SK-N-MC (cell line): ENCODE data around the gene TRRAP.

Experiments used
- DNase-seq: peaks from one replicate; pipeline ENCODE4 v3.0.0-alpha.2; 2011; ENCODE audit warnings: low read depth, low spot score
- H3K27ac ChIP-seq: fragments of 200-600 bp; sonication (generic); 2 replicates; pipeline ENCODE4 v1.5.1; 2016; ENCODE audit warnings: mixed run types
- H3K36me3 ChIP-seq: fragments of 200-600 bp; sonication (generic); 2 replicates; pipeline ENCODE4 v1.6.1; 2017; ENCODE audit warnings: antibody characterized with exemption, low read length, mixed read lengths; ENCODE audit not compliant: insufficient read depth
- H3K4me3 ChIP-seq: fragments of 200-600 bp; sonication (generic); 2 replicates; pipeline ENCODE4 v1.5.1; 2016
- H3K9ac ChIP-seq: fragments of 200-600 bp; sonication (generic); 2 replicates; pipeline ENCODE4 v1.8.0; 2017; ENCODE audit warnings: mixed run types, mixed read lengths; ENCODE audit not compliant: insufficient read length
- H3K9me3 ChIP-seq: fragments of 200-600 bp; sonication (generic); 2 replicates; pipeline ENCODE4 v1.6.1; 2017; ENCODE audit warnings: low read depth, mild to moderate bottlenecking, antibody characterized with exemption, low read length, moderate library complexity, mixed read lengths
- EZH2 ChIP-seq: fragments of 200-600 bp; sonication (generic); IDR thresholded peaks from one replicate; pipeline ENCODE4 v1.6.1; 2017; ENCODE audit warnings: antibody characterized with exemption
- FOXP2 ChIP-seq: optimal IDR thresholded peaks from 2 replicates; pipeline ENCODE3; 2011; ENCODE audit warnings: mild to moderate bottlenecking, moderate library complexity; ENCODE audit not compliant: insufficient read depth; ENCODE audit errors: extremely low read length, control extremely low read depth
- POLR2AphosphoS5 ChIP-seq: IDR thresholded peaks from 2 replicates; pipeline ENCODE4 v1.6.1; 2012; ENCODE audit warnings: mild to moderate bottlenecking, low read depth, low read length, borderline replicate concordance

The TRRAP gene

DNA sequence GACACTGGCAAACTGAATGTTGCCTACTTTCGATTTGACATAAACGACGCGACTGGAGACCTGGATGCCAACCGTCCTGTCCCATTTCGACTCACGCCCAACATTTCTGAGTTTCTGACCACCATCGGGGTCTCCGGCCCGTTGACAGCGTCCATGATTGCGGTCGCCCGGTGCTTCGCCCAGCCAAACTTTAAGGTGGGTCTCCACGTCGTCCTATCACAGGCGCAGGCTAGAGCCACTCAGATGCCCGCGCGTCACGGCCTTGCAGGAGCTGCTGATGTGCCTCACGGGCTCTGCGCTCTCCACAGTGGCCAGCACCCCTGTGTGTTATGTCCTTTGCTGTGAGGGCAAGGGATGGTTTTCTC, 133.0 kb downstream of the TRRAP start:
- Histone ChIP-seq H3K9ac (no peak overlapping the region), H3K4me3 (no peak overlapping the region), H3K36me3 (peaks cover 82% of the 10 kb centered on the region), H3K27ac (no peak overlapping the region), H3K9me3 (no peaks in the 10 kb centered on the region)
- TF ChIP-seq EZH2, result no peak
- no peak for TF ChIP-seq POLR2AphosphoS5
- TF ChIP-seq FOXP2, result no peak
- no peak for DNase-seq

GRCh38 chr7:99011706-99012404, 133.5 kb downstream of the TRRAP start:
- peaks cover 82% of the 10 kb centered on the region for H3K36me3 ChIP-seq
- H3K4me3 ChIP-seq, result no peak overlapping the region
- H3K9me3 ChIP-seq, result no peaks in the 10 kb centered on the region
- TF ChIP-seq EZH2 (no peak), POLR2AphosphoS5 (no peak), FOXP2 (no peak)
- no peak overlapping the region for H3K27ac ChIP-seq
- no peak for DNase-seq
- no peak overlapping the region for H3K9ac ChIP-seq

DNA sequence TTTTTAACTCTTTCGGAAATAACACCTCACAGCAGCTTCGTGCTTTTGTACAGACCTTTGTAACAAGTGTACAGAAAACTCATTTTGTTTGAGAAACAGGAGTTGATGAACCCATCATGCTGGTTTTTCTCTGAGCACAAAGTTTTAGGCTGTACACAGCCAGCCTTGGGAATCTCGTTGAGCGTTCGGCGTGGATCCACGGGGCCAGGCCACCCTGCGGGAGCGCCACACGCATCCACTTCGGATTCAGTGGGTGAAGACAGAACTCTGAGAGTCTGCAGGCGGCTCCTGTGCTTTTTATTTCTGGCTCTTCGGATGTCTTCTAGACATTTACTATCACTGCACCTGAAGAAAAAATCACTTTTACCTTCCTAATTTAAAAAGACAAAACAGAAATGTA, 134.4 kb downstream of the TRRAP start:
- Histone ChIP-seq H3K4me3 (no peak overlapping the region), H3K9me3 (no peaks in the 10 kb centered on the region), H3K9ac (no peak overlapping the region), H3K27ac (no peak overlapping the region), H3K36me3 (peaks cover 79% of the 10 kb centered on the region)
- DNase-seq, result no peak
- TF ChIP-seq EZH2 (no peak), POLR2AphosphoS5 (no peak)

DNA sequence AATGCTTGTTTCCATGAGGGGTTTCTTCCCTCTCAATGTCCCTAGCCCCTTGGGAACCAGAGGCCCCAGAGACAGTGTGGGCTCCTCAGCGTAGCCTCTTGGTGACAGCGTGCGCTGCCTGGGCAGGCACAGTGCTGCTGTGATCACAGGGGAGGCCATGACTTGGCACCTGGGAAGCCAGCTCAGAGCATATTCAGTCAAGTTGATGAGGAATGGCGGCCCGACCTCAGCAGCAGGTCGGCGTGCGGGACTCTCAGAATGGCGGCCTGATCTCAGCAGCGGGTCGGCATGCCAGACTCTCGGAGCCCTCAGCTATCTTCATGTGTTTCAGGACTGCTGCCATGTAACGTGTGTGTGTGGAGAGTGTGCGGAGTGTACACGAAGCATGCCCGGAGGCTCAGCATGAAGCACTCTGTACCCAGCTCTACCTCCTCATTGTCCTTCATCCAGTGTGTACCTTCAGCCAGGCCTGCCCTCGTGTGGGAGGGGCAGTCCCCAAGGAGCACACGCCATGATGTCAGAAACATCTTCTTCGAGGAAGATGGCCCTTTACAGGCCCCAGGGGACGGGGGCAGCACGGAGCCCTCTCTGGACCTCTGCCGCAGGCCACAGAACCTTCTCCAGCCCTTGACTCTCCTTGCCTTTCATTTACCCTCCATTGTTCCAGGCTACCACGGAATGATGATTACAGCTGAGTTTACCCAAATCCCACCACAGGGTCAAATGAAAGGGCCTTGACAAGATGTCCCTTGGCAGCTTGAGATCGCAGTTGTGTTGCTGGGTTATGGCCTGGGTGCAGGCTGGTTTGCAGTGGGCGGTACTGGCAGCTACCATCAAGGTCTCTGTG, 135.2 kb downstream of the TRRAP start:
- Histone ChIP-seq H3K27ac (no peak overlapping the region), H3K9ac (no peak overlapping the region), H3K9me3 (no peaks in the 10 kb centered on the region), H3K36me3 (peaks cover 74% of the 10 kb centered on the region), H3K4me3 (no peak overlapping the region)
- TF ChIP-seq EZH2, result no peak
- no peak for TF ChIP-seq FOXP2
- TF ChIP-seq POLR2AphosphoS5, result no peak
- DNase-seq, result no peak

DNA sequence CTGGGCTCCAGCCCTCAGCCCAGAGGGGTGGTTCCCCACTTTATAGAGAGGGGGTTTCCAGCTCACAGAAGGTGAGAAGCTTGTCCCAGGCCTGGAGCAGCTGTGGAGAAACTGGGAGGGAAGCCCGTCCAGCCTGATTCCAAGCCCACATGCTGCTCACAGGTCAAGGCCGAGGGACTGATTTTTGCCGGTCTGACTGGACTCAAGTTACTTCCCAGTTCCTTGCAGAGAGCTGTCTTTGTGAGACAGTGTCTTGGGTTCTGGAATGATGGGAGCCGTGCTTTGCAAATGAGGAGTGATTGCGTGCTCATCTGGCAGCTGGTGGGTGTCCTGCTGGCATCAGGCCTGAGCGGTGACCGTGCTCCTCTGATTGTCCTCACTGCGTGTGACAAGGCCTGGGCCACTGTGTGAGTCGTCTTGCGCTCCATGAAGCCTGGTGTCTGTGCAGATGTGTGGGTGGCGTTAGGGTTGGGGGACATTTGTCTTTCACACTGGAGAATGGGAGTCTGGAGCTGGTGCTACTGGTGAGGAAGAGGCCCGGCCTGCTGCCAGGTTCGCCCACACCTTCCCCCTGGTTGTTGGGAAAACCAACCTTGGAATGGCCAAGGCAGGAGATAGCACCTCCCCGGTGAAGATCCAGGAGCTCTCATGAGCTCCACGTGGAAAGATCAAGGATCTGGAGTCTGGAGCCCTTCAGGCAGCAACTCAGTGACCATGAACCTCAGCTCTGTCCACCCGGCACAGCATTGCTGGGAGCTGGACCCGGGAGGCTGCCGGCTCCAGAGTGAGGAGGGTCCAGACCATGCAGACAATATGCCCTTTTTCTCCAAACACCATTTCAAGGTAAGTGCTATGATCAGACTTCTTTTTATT, 136.0 kb downstream of the TRRAP start:
- Histone ChIP-seq H3K36me3 (peaks cover 66% of the 10 kb centered on the region), H3K9me3 (no peaks in the 10 kb centered on the region), H3K27ac (no peak overlapping the region), H3K9ac (no peak overlapping the region), H3K4me3 (no peak overlapping the region)
- no peak for DNase-seq
- TF ChIP-seq POLR2AphosphoS5 (no peak), EZH2 (no peak), FOXP2 (no peak)

- Histone ChIP-seq H3K4me3 (no peak overlapping the region), H3K27ac (no peak overlapping the region), H3K9me3 (no peaks in the 10 kb centered on the region), H3K9ac (no peak overlapping the region), H3K36me3 (peaks cover 65% of the 10 kb centered on the region)
- DNase-seq, result no peak
- TF ChIP-seq FOXP2 (no peak), POLR2AphosphoS5 (no peak), EZH2 (no peak)
Observed at GRCh38 chr7:99016196-99016595, 137.9 kb downstream of the TRRAP start.

- no peak overlapping the region for H3K27ac ChIP-seq
- no peak for DNase-seq
- H3K9me3 ChIP-seq, result no peaks in the 10 kb centered on the region
- TF ChIP-seq POLR2AphosphoS5 (no peak), FOXP2 (no peak), EZH2 (no peak)
- H3K9ac ChIP-seq, result no peak overlapping the region
- H3K4me3 ChIP-seq, result no peak overlapping the region
- H3K36me3 ChIP-seq, result peaks cover 30% of the 10 kb centered on the region
Observed at GRCh38 chr7:99019523-99020412, 141.4 kb downstream of the TRRAP start.
